Large intestine (tissue), 3 donors: Measurements from ENCODE around the gene CLEC1A. TPM values are rescaled to one million over a fixed set of nuclear protein-coding genes. Genes with fewer than 3 reads are reported as not detected.
"Not testable (repeated sequence)": the region's sequence is repeated elsewhere in the genome, so short reads cannot be mapped to it uniquely, and the experiment has no call there.

Experiments used
- DNase-seq, 2 donors: peaks; one replicate each; pipeline versions ENCODE4 v3.0.0 to v3.0.0-alpha.2; 2013
- H3K27ac ChIP-seq: one replicate; pipeline ENCODE4 v1.5.1; 2013; ENCODE audit warnings: low read length
- H3K27me3 ChIP-seq: 2 replicates; pipeline ENCODE4 v1.6.1; 2013; ENCODE audit warnings: low read length; ENCODE audit not compliant: control insufficient read depth, insufficient read depth
- H3K36me3 ChIP-seq: 2 replicates; pipeline ENCODE4 v1.6.1; 2013; ENCODE audit warnings: low read length; ENCODE audit not compliant: control insufficient read depth, insufficient read depth
- H3K4me1 ChIP-seq: one replicate; pipeline ENCODE4 v1.6.1; 2013; ENCODE audit warnings: low read length; ENCODE audit not compliant: control insufficient read depth, insufficient read depth
- H3K4me3 ChIP-seq: one replicate; pipeline ENCODE4 v1.5.1; 2013; ENCODE audit warnings: low read length
- H3K9me3 ChIP-seq: one replicate; pipeline ENCODE4 v1.6.1; 2013; ENCODE audit warnings: mild to moderate bottlenecking, low read depth, low read length, moderate library complexity; ENCODE audit not compliant: control insufficient read depth
- WGBS: methylation state at CpG from one replicate; pipeline ENCODE4 v1.1.5; 2013; ENCODE audit warnings: low lambda C conversion rate; ENCODE audit not compliant: insufficient coverage; 5-methylcytosine and 5-hydroxymethylcytosine counted together
- polyA plus RNA-seq: library from polyadenylated mRNA; unstranded; fragments of 120-200 nt; gene quantifications from one replicate; pipeline ENCODE4 v1.2.1, GENCODE V29; 2013

Gene CLEC1A
- polyA plus RNA-seq, 1 donor, result 2.5 TPM

DNA sequence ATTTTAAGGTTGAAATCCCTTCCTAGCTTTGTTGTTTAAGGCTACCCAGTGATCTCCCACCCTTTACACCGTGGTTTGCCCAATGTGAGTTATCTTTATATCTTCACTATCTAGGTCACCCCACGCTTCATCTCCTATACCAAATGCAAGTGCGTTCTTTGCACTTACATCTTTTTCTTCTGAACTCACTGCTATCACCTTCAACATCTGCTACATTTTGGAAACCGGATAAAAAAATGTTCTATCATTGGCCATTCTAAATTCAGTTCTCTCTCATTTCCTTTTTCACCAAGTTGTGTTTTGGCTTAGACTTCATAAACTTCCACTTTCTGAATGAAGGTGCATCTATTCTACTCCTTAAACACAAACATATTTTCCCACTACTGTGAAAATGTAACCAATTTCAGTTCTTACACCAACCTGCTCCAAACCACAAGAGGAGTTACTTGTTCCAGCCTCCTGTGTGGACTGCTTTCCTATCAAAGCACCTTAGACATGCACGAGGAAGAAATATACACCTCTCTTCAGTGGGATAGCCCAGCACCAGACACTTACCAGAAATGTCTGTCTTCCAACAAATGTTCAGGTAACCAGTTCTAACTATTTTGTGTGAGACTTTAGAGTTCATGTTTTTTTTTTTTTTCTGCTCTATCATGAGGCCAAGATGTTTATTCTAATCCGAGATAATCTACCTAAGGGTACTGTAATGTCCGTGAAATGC, 46.4 kb downstream of the CLEC1A start:
- no peak overlapping the region for H3K4me3 ChIP-seq
- H3K9me3 ChIP-seq, result no peaks in the 10 kb centered on the region
- H3K36me3 ChIP-seq, result no peaks in the 10 kb centered on the region
- 88% methylated on average over 5 of the region's 7 CpGs for WGBS
- H3K4me1 ChIP-seq, result no peaks in the 10 kb centered on the region
- no peaks in the 10 kb centered on the region for H3K27me3 ChIP-seq
- DNase-seq, result no peak
- no peak overlapping the region for H3K27ac ChIP-seq

DNA sequence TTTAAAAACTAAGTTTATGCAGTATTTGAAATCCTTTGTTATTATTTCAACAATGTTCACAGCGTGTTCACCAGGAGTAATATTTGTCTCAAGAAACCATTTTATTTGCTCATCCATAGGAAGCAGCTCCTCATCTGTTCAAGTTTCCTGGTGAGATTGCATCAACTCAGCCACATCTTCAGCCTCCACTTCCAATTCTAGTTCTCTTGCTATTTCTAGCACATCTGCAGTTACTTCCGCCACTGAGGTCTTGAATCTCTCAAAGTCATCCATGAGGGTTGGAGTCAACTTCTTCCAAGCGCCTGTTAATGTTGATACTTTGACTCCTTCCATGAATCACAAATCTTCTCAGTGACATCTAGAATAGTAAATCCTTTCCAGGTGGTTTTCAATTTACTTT, 50.3 kb downstream of the CLEC1A start:
- H3K36me3 ChIP-seq, result no peaks in the 10 kb centered on the region
- WGBS, result no CpG with 5 or more reads among the region's 3 CpGs
- H3K27ac ChIP-seq, result no peak overlapping the region
- no peaks in the 10 kb centered on the region for H3K9me3 ChIP-seq
- no peaks in the 10 kb centered on the region for H3K4me1 ChIP-seq
- H3K4me3 ChIP-seq, result no peak overlapping the region
- no peaks in the 10 kb centered on the region for H3K27me3 ChIP-seq
- no peak for DNase-seq

DNA sequence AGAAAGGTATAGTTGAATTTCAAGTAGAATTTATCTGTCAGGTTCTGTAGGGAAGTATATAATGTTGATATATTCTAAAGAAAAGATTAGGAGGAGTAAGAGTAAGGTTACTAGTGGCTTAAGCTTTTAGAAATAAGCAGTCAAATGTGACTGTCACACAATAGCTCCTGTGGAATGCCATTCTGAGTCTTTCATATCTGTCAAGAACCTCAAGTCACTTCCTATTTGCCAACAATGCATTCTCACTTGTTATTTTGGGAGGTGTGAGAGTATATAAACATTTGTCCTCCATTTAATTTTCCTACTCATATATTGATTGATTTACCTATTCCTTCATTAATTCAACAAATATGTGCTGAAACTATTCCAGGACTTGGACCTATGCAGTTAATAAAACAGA, 56.6 kb downstream of the CLEC1A start:
- Histone ChIP-seq H3K27me3 (no peaks in the 10 kb centered on the region), H3K9me3 (no peaks in the 10 kb centered on the region), H3K27ac (no peak overlapping the region), H3K4me1 (no peaks in the 10 kb centered on the region), H3K4me3 (no peak overlapping the region), H3K36me3 (no peaks in the 10 kb centered on the region)
- DNase-seq, result no peak

GRCh38 chr12:10033783-10034545, 64.8 kb downstream of the CLEC1A start:
- Histone ChIP-seq H3K27ac (no peak overlapping the region), H3K9me3 (peaks cover 2% of the 10 kb centered on the region), H3K4me3 (no peak overlapping the region), H3K36me3 (no peaks in the 10 kb centered on the region), H3K27me3 (no peaks in the 10 kb centered on the region), H3K4me1 (no peaks in the 10 kb centered on the region)
- 100% methylated on average over 1 of the region's 1 CpG for WGBS
- no peak for DNase-seq

GRCh38 chr12:10031771-10032175, 67.0 kb downstream of the CLEC1A start:
- WGBS, result 80% methylated on average over 1 of the region's 5 CpGs
- Histone ChIP-seq H3K36me3 (no peaks in the 10 kb centered on the region), H3K9me3 (peaks cover 2% of the 10 kb centered on the region), H3K27ac (no peak overlapping the region), H3K27me3 (no peaks in the 10 kb centered on the region), H3K4me1 (no peaks in the 10 kb centered on the region), H3K4me3 (no peak overlapping the region)
- DNase-seq, result no peak

DNA sequence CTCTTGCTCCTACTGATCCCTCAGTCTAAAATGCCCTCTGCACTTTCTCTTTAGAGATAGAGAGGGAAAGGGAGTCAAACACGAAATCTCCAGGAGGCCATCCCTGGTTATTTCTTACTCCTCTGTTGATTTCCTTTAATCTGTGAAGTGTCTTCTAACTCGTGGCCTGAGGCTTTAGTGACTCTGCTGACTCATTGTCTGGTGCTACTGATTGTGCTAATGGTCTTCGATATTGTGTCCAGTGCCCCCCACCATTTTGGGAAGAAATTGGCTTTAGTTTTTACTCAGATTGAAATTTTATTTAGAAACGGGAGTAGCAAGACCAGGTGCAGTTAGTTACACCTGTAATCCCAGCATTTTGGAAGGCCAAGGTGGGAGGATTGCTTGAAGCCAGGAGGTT, 67.5 kb downstream of the CLEC1A start:
- Histone ChIP-seq H3K9me3 (peaks cover 2% of the 10 kb centered on the region), H3K36me3 (no peaks in the 10 kb centered on the region), H3K27ac (no peak overlapping the region), H3K27me3 (no peaks in the 10 kb centered on the region), H3K4me1 (no peaks in the 10 kb centered on the region), H3K4me3 (no peak overlapping the region)
- no CpG with 5 or more reads among the region's 4 CpGs for WGBS
- no peak for DNase-seq

DNA sequence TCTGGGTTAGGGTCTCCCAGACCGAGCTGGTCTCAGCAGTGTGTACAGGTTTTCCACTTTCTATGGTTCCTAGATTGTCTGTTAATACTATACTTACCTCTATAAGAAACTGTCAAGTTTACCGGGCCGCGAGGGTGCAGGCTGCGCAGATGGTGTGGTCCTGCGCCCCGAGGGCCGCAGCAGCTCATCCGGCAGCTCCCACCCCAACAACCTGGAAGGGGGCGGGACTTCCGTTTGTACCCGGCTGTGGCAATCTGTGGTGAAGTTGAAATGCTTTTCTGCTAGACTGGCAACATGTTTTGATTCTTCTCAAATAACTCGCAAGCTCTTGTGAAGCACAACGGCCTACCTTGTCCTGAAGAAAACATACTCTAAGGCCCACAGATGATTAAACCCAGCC, 68.3 kb downstream of the CLEC1A start, which contains the start of gene CLEC9A:
Gene CLEC9A (plus strand): TSS at position 237 of the 400 bp plus-strand sequence. CDS start 22,006 bp downstream, outside the sequence.
- Histone ChIP-seq H3K4me1 (no peaks in the 10 kb centered on the region), H3K27me3 (no peaks in the 10 kb centered on the region), H3K4me3 (no peak within 1 kb of the TSS), H3K9me3 (peaks cover 2% of the 10 kb centered on the region), H3K36me3 (no peaks in the 10 kb centered on the region), H3K27ac (no peak within 1 kb of the TSS)
- 100% methylated on average over 1 of the region's 14 CpGs for WGBS
- DNase-seq, result no peak

DNA sequence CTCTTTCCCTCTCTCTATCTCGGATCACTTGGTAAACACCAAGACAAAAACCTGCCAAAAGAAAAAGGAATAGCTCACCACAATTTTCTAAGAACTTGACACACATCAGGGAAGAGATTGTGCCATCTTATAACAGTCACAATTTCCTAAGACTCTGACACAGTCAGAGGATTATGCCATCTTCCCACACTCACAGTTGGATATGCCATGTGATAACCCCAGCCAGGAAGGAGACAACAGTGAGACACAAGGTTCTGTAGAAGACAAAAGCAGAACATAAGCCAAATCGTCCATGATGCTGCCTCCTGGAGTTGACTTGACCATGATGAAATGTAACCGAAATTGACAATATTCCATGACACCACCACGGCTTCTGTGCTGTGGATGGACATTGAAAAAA, 71.1 kb downstream of the CLEC1A start:
- H3K27me3 ChIP-seq, result no peaks in the 10 kb centered on the region
- no peak for DNase-seq

GRCh38 chr12:10027311-10027710, 71.5 kb downstream of the CLEC1A start:
- Histone ChIP-seq H3K27me3 (no peaks in the 10 kb centered on the region), H3K4me3 (no peak overlapping the region), H3K9me3 (peaks cover 2% of the 10 kb centered on the region), H3K4me1 (no peaks in the 10 kb centered on the region), H3K36me3 (no peaks in the 10 kb centered on the region), H3K27ac (no peak overlapping the region)
- DNase-seq, result no peak
- 54% methylated on average over 3 of the region's 3 CpGs for WGBS

More for the DNA sequence above, 71.1 kb downstream of the CLEC1A start:
- Histone ChIP-seq H3K4me3 (no peak overlapping the region), H3K36me3 (no peaks in the 10 kb centered on the region), H3K4me1 (no peaks in the 10 kb centered on the region), H3K9me3 (peaks cover 2% of the 10 kb centered on the region), H3K27ac (no peak overlapping the region)
- WGBS, result no CpG with 5 or more reads among the region's 4 CpGs

- not testable (repeated sequence) for H3K4me3 ChIP-seq, H3K36me3 ChIP-seq, H3K27ac ChIP-seq, DNase-seq, H3K9me3 ChIP-seq, H3K27me3 ChIP-seq, H3K4me1 ChIP-seq
- WGBS, result 88% methylated on average over 1 of the region's 4 CpGs
Observed at GRCh38 chr12:10026666-10027065, 72.1 kb downstream of the CLEC1A start.
